NCI-H82 (cell line): ENCODE data around the gene HSPA13.
"Not testable (repeated sequence)": the region's sequence is repeated elsewhere in the genome, so short reads cannot be mapped to it uniquely, and the experiment has no call there.

ENCODE experiments used
- DNase-seq: peaks from one replicate; lab custom pipeline; 2025; lab: John Stamatoyannopoulos, UW

The HSPA13 gene

DNA sequence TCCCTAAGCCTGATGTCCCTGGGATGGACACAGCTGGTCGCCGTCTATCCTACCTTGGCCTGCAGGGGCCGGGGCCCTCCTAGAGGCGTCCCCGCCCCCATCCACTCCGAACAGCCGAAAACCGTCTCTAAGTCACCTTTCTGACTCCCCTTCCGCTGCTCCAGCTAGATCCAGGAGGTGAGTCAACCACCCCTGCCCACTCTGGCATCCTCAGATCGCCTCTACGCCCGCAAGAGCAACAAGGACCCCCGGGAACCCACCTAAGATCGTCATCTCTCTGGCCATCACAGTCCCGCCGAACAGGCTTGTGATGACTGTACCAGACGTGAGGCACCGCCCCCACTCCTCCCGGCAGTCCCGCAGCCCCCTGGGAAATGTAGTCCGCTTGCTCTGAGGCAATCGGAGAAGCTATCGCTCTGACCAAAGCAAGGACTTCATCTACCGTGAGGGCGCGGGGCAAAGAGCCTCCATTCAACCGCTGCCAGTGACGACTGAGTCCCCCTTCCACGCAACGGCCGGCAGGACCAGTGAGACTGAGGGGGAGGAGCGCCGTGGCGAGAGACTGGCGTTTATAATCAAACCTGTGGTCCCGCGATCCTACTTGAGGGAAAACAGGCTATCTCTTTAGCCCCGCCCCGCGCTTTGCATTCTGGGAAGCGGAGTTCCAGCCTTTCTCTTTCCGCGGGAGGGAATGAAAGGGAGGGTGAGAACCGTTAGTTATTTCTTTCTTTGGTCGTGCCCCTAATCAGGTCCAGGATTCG lies at the start of gene HSPA13:
Gene HSPA13, minus strand, starts transcription at position 312 of the 761 bp plus-strand sequence. Its CDS starts 27 bp downstream, at position 285.
- peak; percentile 100 for DNase-seq

DNA sequence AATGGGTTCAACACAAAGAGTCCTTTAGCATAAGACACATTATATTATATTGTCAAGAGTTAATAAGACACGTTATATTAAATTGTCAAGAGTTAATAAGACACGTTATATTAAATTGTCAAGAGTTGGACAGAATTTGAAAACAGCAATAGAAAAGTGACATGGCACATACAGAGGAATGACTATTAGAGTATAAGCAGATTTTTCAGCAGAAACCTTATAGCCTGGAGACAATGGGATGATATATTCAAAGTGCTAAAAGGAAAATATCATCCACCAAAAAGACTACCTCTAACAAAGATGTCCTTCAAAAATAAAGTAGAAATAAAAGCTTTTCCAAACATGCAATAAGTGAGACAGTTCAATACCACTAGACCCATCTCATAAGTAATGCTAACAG lies 36.0 kb upstream of the HSPA13 start:
- DNase-seq = no peak

DNA sequence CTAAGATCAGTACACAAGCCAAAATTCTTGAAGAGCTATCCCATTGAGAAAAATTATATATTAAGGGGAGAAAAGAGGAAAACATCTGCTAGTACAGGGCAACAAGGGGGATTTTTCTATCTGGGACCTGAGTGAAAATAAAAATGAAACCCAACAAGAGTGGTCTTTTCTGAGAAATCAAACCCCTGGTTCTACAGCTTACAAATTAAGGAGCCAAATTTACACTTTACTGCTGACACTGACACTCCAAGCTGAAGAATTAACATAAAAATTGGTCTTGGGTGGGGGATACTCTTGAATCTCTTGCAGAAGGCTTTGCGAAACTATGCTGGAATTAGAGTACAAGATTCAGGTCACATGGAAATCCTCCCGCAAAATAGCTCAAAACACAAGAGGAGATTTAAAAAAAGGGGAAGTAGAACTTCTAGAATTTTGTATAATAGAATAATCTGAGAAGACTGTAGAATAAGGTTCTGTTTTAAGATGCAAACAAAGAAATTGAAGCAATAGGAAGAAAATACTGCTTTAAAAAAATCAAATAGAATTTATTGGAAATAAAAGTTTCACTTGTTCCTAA lies 32.1 kb upstream of the HSPA13 start:
- DNase-seq = no peak

DNA sequence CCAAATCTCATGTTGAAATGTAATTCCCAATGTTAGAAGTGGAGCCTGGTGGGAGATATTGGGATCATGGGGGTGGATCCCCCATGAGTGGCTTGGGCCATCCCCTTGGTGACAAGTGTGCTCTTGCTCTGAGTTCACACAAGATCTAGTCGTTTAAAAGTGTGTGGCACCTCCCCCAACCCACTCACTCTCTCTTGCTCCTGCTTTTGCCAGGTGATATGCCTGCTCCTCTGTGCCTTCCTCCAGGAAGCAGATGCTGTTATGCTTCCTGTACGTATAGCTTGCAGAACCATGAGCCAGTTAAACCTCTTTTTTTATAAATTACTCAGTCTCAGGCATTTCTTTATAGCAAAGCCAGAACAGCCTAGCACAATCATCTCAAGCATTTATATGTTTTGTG lies 23.0 kb upstream of the HSPA13 start:
- DNase-seq = no peak

- no peak for DNase-seq
Observed at GRCh38 chr21:14405225-14405624, 22.3 kb upstream of the HSPA13 start.

DNA sequence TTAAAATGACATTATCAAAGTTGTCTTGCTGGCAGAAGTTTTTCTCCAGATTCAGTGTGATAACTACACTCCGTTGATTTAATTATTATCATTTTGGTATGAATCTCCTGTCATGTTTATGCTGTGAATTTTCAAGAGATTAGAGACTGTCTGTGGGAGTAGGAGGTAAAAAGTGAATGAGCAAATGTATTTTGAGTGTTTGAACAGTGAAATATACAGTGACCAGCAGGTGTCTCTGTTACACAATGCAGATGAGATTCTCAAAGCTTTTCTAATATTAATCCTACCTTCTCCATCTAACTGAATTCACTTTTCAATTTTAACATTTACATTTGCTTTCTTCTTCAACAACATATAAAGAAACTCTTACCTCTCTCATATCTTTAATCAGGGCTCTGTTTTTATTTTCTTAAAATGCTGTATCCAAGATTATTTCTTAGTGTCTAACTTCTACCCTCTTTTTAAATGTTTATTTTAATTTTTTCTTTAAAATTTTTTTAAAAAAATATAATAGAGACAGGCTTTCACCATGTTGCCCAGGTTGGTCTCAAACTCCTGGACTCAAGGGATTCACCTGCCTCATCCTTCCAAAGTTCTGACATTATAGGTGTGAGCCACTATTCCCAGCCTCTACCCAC lies 20.9 kb upstream of the HSPA13 start:
- DNase-seq = peak; percentile 64

- DNase-seq = no peak
Observed at GRCh38 chr21:14401217-14401616, 18.3 kb upstream of the HSPA13 start.

- no peak for DNase-seq
Observed at GRCh38 chr21:14388282-14388681, 5.3 kb upstream of the HSPA13 start.

- peak; percentile 90 for DNase-seq
Observed at GRCh38 chr21:14384453-14384852, 1.5 kb upstream of the HSPA13 start.

- DNase-seq = peak; percentile 87
Observed at GRCh38 chr21:14383596-14384180, 742 bp upstream of the HSPA13 start.

DNA sequence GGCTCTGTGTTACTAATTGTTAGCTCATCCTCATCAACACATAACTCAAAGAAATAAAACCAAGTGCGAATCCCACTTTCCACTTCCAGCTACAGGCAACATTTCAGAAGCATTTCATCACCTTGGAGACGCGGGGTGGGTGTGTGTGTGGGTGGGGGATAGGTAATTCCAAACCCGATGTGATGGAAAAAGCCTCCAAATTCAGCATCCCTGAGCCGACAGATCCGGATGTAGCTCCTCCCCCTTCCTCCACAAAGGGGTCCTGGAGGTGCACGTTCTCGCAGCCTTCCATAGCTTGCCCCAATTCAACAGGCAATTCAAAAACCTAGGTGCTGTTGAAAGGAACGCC lies 486 bp downstream of the HSPA13 start:
- DNase-seq = no peak

DNA sequence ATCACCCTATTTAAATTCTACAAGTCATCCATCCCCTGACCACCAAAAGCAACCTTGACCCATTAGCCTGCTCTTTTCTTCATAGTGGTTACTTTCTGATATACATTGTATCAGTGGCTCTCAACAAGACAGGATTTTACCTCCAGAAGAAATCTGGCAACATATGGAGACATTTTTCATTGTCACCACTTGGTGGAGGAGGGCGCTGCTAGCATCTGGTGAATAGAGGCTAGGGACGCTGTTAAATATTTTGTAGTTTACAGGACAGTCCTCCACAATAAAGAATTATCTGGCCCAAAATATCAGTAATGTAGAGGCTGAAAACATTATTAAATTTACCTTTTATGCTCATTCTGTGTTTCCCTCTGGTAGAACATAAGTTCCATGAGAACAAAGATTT lies 6.1 kb downstream of the HSPA13 start:
- peak; percentile 36 for DNase-seq

GRCh38 chr21:14366998-14367397 lies 15.9 kb downstream of the HSPA13 start:
- DNase-seq = no peak

DNA sequence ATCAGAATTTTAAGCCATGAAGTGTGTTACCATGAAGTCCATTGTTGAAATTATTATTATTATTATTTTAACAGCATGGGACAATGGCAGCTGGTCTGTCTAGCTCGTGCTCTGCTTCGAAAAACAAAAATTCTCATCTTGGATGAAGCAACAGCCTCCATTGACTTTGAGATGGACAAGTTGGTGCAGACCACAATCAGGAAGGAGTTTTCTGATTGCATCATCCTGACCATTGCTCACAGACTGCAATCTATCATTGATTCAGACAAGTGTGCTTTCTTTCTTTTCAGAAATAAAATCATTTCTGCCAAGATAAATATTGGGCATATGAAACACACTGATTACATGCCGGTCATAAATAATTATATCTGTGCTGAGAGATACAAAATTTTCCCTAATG lies 21.0 kb downstream of the HSPA13 start:
- no peak for DNase-seq

DNA sequence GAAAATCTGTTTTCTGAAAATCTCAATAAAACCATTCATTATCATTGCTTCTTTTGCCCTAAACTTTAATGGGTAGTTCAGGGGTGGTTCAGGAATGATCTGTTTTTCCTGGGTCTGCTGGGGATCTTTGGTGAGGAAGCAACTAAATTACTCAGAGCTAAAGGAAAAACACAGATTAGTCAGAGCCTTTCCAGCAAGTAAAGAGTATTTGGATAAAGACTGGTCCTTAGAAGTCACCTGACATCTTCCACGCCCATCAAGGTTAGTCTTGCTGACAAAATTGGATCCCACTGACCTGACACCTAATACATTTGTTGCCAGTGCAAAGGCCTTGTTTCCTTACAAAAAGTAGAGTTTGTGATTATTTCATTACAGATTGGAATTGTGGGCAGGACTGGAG lies 24.2 kb downstream of the HSPA13 start:
- DNase-seq = no peak

DNA sequence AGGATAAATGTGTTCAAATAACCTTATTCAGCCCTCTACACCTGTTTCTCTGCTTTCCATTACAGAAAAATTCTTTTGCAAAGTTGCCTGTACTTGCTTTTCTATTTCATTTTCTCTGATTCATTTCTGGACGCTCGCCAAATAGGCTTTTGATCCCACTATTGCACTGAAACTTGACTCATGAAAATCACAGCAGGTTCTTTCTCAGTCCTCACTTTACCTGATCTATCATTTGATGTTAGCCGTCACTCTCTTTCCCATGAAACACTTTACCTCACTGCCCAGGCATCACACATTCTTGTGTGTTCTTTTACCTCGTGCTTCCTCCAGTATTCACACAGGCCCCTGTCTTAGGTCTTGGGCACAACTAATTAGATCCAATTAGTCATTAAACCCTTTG lies 26.2 kb downstream of the HSPA13 start:
- peak; percentile 8 for DNase-seq

GRCh38 chr21:14354515-14354914 lies 28.4 kb downstream of the HSPA13 start:
- DNase-seq = no peak

- DNase-seq = no peak
Observed at GRCh38 chr21:14353726-14354125, 29.2 kb downstream of the HSPA13 start.

GRCh38 chr21:14353231-14353630 lies 29.7 kb downstream of the HSPA13 start:
- no peak for DNase-seq

DNA sequence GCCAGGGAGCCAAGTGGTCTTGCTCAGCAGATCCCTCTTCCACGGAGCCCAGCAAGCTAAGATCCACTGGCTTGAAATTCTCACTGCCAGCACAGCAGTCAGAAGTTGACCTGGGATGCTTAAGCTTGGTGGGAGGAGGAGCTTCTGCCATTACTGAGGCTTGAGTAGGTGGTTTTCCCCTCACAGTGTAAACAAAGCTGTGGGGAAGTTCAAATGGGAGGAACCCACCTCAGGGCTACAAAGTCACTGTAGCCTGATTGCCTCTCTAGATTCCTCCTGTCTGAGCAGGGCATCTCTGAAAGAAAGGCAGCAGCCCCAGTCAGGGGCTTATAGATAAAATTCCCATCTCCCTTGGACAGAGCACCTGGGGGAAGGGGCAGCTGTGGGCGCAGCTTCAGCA lies 55.6 kb downstream of the HSPA13 start:
- DNase-seq = not testable (repeated sequence)

DNA sequence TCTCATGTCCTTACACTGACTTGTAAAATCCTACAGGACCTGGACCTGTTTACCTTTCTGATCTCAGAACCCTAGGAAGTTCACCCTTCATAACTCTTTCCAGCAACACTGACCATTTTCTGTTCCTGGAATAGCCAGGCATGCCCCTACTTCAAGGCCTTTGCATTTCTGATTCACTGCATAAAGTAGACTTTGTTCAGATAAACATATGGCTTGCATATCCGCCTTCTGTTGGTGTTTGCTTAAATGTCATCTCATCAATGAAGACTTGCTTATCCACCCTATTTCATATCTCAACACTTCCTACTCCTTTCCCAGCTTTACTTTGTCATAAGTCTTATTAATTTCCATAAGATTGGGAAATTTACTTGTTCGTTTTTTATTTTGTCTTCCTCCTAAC lies 57.4 kb downstream of the HSPA13 start:
- no peak for DNase-seq
